Liver (tissue), 9 donors: Measurements from ENCODE around the gene UNC79. TPM values are rescaled to one million over a fixed set of nuclear protein-coding genes. Genes with fewer than 3 reads are reported as not detected.
"Not testable (repeated sequence)": the region's sequence is repeated elsewhere in the genome, so short reads cannot be mapped to it uniquely, and the experiment has no call there.

Experiments
- DNase-seq: peaks from one replicate; pipeline ENCODE4 v3.0.0-alpha.2; 2017; ENCODE audit warnings: low spot score
- H3K27ac ChIP-seq, 2 donors: one replicate each; pipeline ENCODE4 v1.7.0; 2013; ENCODE audit warnings: inconsistent platforms in 2 of 2, low read length in 2 of 2, control low read depth in 1 of 2, low read depth in 1 of 2, mild to moderate bottlenecking in 1 of 2
- H3K27me3 ChIP-seq, 4 donors: one replicate each; pipeline versions ENCODE4 v1.6.1 to v1.7.0; 2013; ENCODE audit warnings: low read length in 3 of 4, inconsistent platforms in 1 of 4, mild to moderate bottlenecking in 1 of 4, moderate library complexity in 1 of 4; ENCODE audit not compliant: control insufficient read depth in 4 of 4, insufficient read depth in 4 of 4
- H3K36me3 ChIP-seq, 4 donors: one replicate each; pipeline versions ENCODE4 v1.6.1 to v1.7.0; 2013; ENCODE audit warnings: low read length in 3 of 4, mild to moderate bottlenecking in 3 of 4, low read depth in 1 of 4, moderate library complexity in 1 of 4; ENCODE audit not compliant: control insufficient read depth in 4 of 4, insufficient read depth in 3 of 4
- H3K4me1 ChIP-seq, 4 donors: one replicate each; pipeline versions ENCODE4 v1.6.1 to v1.7.0; 2013; ENCODE audit warnings: low read length in 3 of 4, mild to moderate bottlenecking in 3 of 4, moderate library complexity in 1 of 4; ENCODE audit not compliant: control insufficient read depth in 4 of 4, insufficient read depth in 4 of 4
- H3K4me3 ChIP-seq, 3 donors: one replicate each; pipeline versions ENCODE4 v1.6.1 to v1.7.0; 2013; ENCODE audit warnings: low read length in 3 of 3, control low read depth in 1 of 3, low read depth in 1 of 3, mild to moderate bottlenecking in 1 of 3
- H3K9ac ChIP-seq, 2 donors: one replicate each; pipeline ENCODE4 v1.7.0; 2013; ENCODE audit warnings: low read length in 2 of 2, mild to moderate bottlenecking in 2 of 2, moderate library complexity in 2 of 2, control low read depth in 1 of 2, low read depth in 1 of 2
- H3K9me3 ChIP-seq, 4 donors: one replicate each; pipeline versions ENCODE4 v1.6.1 to v1.7.0; 2013; ENCODE audit warnings: low read length in 3 of 4; ENCODE audit not compliant: control insufficient read depth in 4 of 4
- ATF3 ChIP-seq: IDR thresholded peaks from 2 replicates; pipeline ENCODE4 v1.6.1; 2016; ENCODE audit warnings: antibody characterized with exemption
- CTCF ChIP-seq: fragments of 150-350 bp; IDR thresholded peaks from 2 replicates; pipeline ENCODE4 v1.5.1; 2017; ENCODE audit warnings: improper control_type of control experiment, low read depth, low read length; ENCODE audit not compliant: missing input control
- EGR1 ChIP-seq, 2 donors: IDR thresholded peaks; 2 replicates each; pipeline ENCODE4 v1.6.1; 2016 to 2018; ENCODE audit warnings: antibody characterized with exemption in 2 of 2, low read depth in 2 of 2
- FOXA1 ChIP-seq: IDR thresholded peaks from 2 replicates; pipeline ENCODE4 v1.6.1; 2016; ENCODE audit warnings: antibody characterized with exemption
- FOXA2 ChIP-seq: IDR thresholded peaks from 2 replicates; pipeline ENCODE4 v1.6.1; 2016; ENCODE audit warnings: antibody characterized with exemption
- RAD21 ChIP-seq, 2 donors: IDR thresholded peaks; 2 replicates each; pipeline ENCODE4 v1.6.1; 2016; ENCODE audit warnings: antibody characterized with exemption in 2 of 2, mild to moderate bottlenecking in 2 of 2
- RXRA ChIP-seq, 2 donors: IDR thresholded peaks; 2 replicates each; pipeline ENCODE4 v1.6.1; 2017 to 2018; ENCODE audit warnings: antibody characterized with exemption in 2 of 2, mild to moderate bottlenecking in 1 of 2
- SP1 ChIP-seq: IDR thresholded peaks from 2 replicates; pipeline ENCODE4 v1.6.1; 2018; ENCODE audit warnings: antibody characterized with exemption, mild to moderate bottlenecking
- TAF1 ChIP-seq: conservative IDR thresholded peaks from 2 replicates; pipeline ENCODE4 v1.6.1; 2016; ENCODE audit warnings: antibody characterized with exemption, mild to moderate bottlenecking
- YY1 ChIP-seq: IDR thresholded peaks from 2 replicates; pipeline ENCODE4 v1.6.1; 2016; ENCODE audit warnings: antibody characterized with exemption, mild to moderate bottlenecking
- WGBS: extraction: QIAGEN DNeasy Blood & Tissue Kit; methylation state at CpG from one replicate; pipeline ENCODE4 v1.1.7; 2013; 5-methylcytosine and 5-hydroxymethylcytosine counted together
- polyA plus RNA-seq, 2 donors: library from polyadenylated mRNA; stranded (reverse) in 1 of 2; unstranded in 1 of 2; fragments of 200-250 nt in 1 of 2; fragments of >200 nt in 1 of 2; fragmentation: Nextera tagmentation in 1 of 2; extraction: Ambion mirVana in 1 of 2; gene quantifications; one replicate each; pipeline versions ENCODE4 v1.2.1 to v1.2.3, GENCODE V29; 2013 to 2015
- total RNA-seq, 2 donors: library from RNA; depleted of rRNA; stranded (reverse); fragments of >200 nt; gene quantifications; one replicate each; pipeline ENCODE4 v1.2.3, GENCODE V29; 2014
- TF ChIP-seq, protein P1 (sequence below): IDR thresholded peaks from 2 replicates; pipeline ENCODE4 v1.6.1; 2016; ENCODE audit warnings: antibody characterized with exemption
- TF ChIP-seq, protein P2 (sequence below): IDR thresholded peaks from 2 replicates; pipeline ENCODE4 v1.6.1; 2016; ENCODE audit warnings: antibody characterized with exemption, mild to moderate bottlenecking
- donor health status: healthy.
- donor health status: healthy.
- donor health status: healthy.
- donor health status: healthy.
- donor health status: healthy.

UNC79 gene
- total and polyA plus RNA-seq, 4 donors: 0.01 to 0.08 (median 0.05) TPM; not detected in 1

DNA sequence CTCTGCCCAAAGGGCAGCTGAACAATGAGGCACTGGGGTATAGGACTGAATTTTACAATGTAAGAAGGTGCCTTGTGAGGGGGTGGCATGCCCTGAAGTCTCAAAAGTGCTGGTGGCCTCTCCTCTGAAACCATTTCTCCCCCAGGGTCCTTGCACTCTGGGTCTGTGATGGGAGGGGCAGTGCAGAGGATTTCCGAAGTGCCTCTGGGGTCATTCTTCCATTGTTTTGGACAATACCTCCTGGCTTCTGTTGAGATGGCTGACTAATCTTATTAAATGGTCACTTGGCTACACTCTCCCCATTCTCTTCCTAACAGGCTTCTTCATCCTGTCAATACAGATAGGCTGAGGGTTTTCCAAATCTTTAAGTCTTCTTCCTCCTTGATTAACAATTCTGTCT lies 59.3 kb downstream of the UNC79 start:
- H3K9me3 ChIP-seq: no peaks in the 10 kb centered on the region
- no peaks in the 10 kb centered on the region for H3K4me1 ChIP-seq
- no peak for DNase-seq
- H3K36me3 ChIP-seq: no peaks in the 10 kb centered on the region
- no peak overlapping the region for H3K27ac ChIP-seq
- H3K4me3 ChIP-seq: no peak overlapping the region
- H3K9ac ChIP-seq: no peak overlapping the region
- WGBS: 65% methylated on average over 1 of the region's 1 CpG
- no peaks in the 10 kb centered on the region for H3K27me3 ChIP-seq
- TF ChIP-seq YY1: no peak
- no peak for TF ChIP-seq FOXA2
- no peak for TF ChIP-seq SP1

GRCh38 chr14:93493054-93493453 lies 62.3 kb downstream of the UNC79 start:
- no peak for DNase-seq
- Histone ChIP-seq H3K27me3 (no peaks in the 10 kb centered on the region), H3K9ac (no peak overlapping the region), H3K4me1 (no peaks in the 10 kb centered on the region), H3K9me3 (no peaks in the 10 kb centered on the region), H3K27ac (no peak overlapping the region), H3K36me3 (no peaks in the 10 kb centered on the region), H3K4me3 (no peak overlapping the region)
- WGBS: 55% methylated on average over 5 of the region's 5 CpGs
- TF ChIP-seq EGR1 (IDR thresholded peaks at IDR 0.05; ENCODE audit: low read depth in 2 of 2): no peak

GRCh38 chr14:93493622-93494021 lies 62.9 kb downstream of the UNC79 start:
- WGBS: 76% methylated on average over 2 of the region's 2 CpGs
- not testable (repeated sequence) for H3K9me3 ChIP-seq, DNase-seq, H3K27me3 ChIP-seq, H3K4me1 ChIP-seq, H3K36me3 ChIP-seq, H3K9ac ChIP-seq, H3K4me3 ChIP-seq, H3K27ac ChIP-seq

DNA sequence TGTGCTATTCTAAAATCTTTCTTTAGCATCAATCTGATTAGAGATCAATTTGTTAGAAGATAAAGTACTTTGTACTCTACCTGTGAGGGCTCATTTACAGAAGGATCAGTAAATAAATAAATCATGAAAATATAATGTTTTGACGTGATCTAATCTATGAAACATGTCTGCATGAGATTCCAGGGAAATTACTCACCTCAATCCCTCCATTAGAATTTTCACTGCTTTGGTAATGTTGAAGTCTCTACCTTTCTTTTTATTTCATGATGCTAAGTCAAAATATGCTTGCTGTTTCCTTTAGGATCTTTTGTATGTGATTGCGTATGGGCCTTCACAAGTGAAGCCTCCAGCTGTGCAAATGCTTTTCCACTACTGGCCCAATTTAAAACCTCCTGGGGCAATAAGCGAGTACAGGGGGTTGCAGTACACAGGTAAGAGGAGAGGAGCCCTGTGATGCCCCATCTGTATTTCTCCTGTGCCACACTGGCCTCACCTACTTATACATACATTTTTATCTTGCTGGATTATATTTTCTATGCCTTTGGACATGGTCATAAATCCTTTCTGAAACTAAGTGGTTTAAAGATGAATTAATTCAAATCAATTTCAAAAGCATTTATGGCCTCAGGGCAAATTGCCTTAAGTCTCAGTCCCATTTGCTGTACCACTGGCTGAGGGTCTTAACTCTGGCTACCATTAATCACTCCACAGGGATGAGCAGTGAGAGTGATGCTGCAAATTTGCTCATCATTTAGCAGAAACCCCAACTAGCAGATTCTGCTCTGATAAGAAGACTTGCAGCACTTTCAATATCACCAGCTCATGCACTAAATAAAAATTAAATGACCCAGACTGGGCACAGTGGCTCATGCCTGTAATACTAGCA lies 66.4 kb downstream of the UNC79 start:
- no peak for TF ChIP-seq YY1
- TF ChIP-seq FOXA2: no peak
- TF ChIP-seq RAD21 (IDR thresholded peaks at IDR 0.05): no peak
- TF ChIP-seq, protein P1, sequence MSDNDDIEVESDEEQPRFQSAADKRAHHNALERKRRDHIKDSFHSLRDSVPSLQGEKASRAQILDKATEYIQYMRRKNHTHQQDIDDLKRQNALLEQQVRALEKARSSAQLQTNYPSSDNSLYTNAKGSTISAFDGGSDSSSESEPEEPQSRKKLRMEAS: no peak
- no peak for TF ChIP-seq FOXA1
- H3K36me3 ChIP-seq: no peaks in the 10 kb centered on the region

GRCh38 chr14:93510056-93510455 lies 79.3 kb downstream of the UNC79 start:
- Histone ChIP-seq H3K4me3 (no peak overlapping the region), H3K9me3 (no peaks in the 10 kb centered on the region), H3K9ac (no peak overlapping the region), H3K36me3 (no peaks in the 10 kb centered on the region), H3K4me1 (no peaks in the 10 kb centered on the region), H3K27ac (no peak overlapping the region), H3K27me3 (no peaks in the 10 kb centered on the region)
- WGBS: 81% methylated on average over 1 of the region's 1 CpG
- DNase-seq: no peak
- TF ChIP-seq YY1 (no peak), EGR1 (IDR thresholded peaks at IDR 0.05; ENCODE audit: low read depth in 2 of 2) (no peak), RXRA (IDR thresholded peaks at IDR 0.05) (no peak), TAF1 (no peak), SP1 (no peak), RAD21 (IDR thresholded peaks at IDR 0.05) (no peak), ATF3 (no peak), CTCF (no peak)
- TF ChIP-seq, protein P2, sequence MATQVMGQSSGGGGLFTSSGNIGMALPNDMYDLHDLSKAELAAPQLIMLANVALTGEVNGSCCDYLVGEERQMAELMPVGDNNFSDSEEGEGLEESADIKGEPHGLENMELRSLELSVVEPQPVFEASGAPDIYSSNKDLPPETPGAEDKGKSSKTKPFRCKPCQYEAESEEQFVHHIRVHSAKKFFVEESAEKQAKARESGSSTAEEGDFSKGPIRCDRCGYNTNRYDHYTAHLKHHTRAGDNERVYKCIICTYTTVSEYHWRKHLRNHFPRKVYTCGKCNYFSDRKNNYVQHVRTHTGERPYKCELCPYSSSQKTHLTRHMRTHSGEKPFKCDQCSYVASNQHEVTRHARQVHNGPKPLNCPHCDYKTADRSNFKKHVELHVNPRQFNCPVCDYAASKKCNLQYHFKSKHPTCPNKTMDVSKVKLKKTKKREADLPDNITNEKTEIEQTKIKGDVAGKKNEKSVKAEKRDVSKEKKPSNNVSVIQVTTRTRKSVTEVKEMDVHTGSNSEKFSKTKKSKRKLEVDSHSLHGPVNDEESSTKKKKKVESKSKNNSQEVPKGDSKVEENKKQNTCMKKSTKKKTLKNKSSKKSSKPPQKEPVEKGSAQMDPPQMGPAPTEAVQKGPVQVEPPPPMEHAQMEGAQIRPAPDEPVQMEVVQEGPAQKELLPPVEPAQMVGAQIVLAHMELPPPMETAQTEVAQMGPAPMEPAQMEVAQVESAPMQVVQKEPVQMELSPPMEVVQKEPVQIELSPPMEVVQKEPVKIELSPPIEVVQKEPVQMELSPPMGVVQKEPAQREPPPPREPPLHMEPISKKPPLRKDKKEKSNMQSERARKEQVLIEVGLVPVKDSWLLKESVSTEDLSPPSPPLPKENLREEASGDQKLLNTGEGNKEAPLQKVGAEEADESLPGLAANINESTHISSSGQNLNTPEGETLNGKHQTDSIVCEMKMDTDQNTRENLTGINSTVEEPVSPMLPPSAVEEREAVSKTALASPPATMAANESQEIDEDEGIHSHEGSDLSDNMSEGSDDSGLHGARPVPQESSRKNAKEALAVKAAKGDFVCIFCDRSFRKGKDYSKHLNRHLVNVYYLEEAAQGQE: no peak

More for the DNA sequence above, 66.4 kb downstream of the UNC79 start:
- WGBS: 84% methylated on average over 3 of the region's 3 CpGs
- no peaks in the 10 kb centered on the region for H3K27me3 ChIP-seq
- H3K9me3 ChIP-seq: no peaks in the 10 kb centered on the region
- no peaks in the 10 kb centered on the region for H3K4me1 ChIP-seq
- no peak overlapping the region for H3K4me3 ChIP-seq
- H3K27ac ChIP-seq: no peak overlapping the region
- DNase-seq: no peak
- no peak overlapping the region for H3K9ac ChIP-seq
